Jurkat, Clone E6-1 (cell line): ENCODE data around the gene XRCC6.
"Not testable (repeated sequence)": the region's sequence is repeated elsewhere in the genome, so short reads cannot be mapped to it uniquely, and the experiment has no call there.

Experiments
- DNase-seq: peaks from one replicate; pipeline ENCODE4 v3.0.0-alpha.2; 2011; ENCODE audit warnings: low read depth, low spot score
- H3K4me3 ChIP-seq: 2 replicates; pipeline ENCODE4 v1.5.1; 2011; ENCODE audit warnings: mild to moderate bottlenecking, low read length, control low read depth, moderate library complexity

XRCC6 gene

GRCh38 chr22:41672780-41673509 is 51.9 kb downstream of the XRCC6 start:
- DNase-seq: no peak
- no peak overlapping the region for H3K4me3 ChIP-seq

GRCh38 chr22:41674846-41675340 is 53.8 kb downstream of the XRCC6 start:
- DNase-seq: no peak
- H3K4me3 ChIP-seq: no peak overlapping the region

- DNase-seq: no peak
These were observed 55.0 kb downstream of the XRCC6 start for GRCh38 chr22:41676134-41676533.

GRCh38 chr22:41681616-41682015 is 60.5 kb downstream of the XRCC6 start:
- H3K4me3 ChIP-seq: peak overlapping the region; percentile 79
- no peak for DNase-seq

More at GRCh38 chr22:41676134-41676533, 55.0 kb downstream of the XRCC6 start:
- no peak overlapping the region for H3K4me3 ChIP-seq

GRCh38 chr22:41682033-41682807 is 61.1 kb downstream of the XRCC6 start:
- peak overlapping the region; percentile 79 for H3K4me3 ChIP-seq
- DNase-seq: peak; percentile 53

GRCh38 chr22:41683052-41683451 is 62.0 kb downstream of the XRCC6 start:
- DNase-seq: no peak
- H3K4me3 ChIP-seq: peak overlapping the region; percentile 79

GRCh38 chr22:41683616-41684015 is 62.5 kb downstream of the XRCC6 start:
- H3K4me3 ChIP-seq: no peak overlapping the region
- no peak for DNase-seq

- H3K4me3 ChIP-seq: no peak overlapping the region
- DNase-seq: no peak
These were observed 63.1 kb downstream of the XRCC6 start for GRCh38 chr22:41684194-41684593.

- DNase-seq: not testable (repeated sequence)
These were observed 65.8 kb downstream of the XRCC6 start for GRCh38 chr22:41686890-41687289.

GRCh38 chr22:41687901-41688364 is 66.8 kb downstream of the XRCC6 start:
- DNase-seq: no peak
- H3K4me3 ChIP-seq: peak overlapping the region; percentile 74

More at GRCh38 chr22:41686890-41687289, 65.8 kb downstream of the XRCC6 start:
- peak overlapping the region; percentile 74 for H3K4me3 ChIP-seq

- peak within 1 kb of the TSS; percentile 74 for H3K4me3 ChIP-seq
- DNase-seq: peak; percentile 89
These were observed 67.5 kb downstream of the XRCC6 start, which contains the start of gene SNU13 for GRCh38 chr22:41688365-41689211. Gene SNU13, minus strand, starts transcription at chr22:41688867. Its CDS starts 71 bp downstream, at chr22:41688796.

- DNase-seq: no peak
- no peak overlapping the region for H3K4me3 ChIP-seq
These were observed 69.4 kb downstream of the XRCC6 start for GRCh38 chr22:41690476-41690875.

- H3K4me3 ChIP-seq: no peak overlapping the region
These were observed 74.1 kb downstream of the XRCC6 start for GRCh38 chr22:41695211-41695610.

GRCh38 chr22:41696703-41697102 is 75.6 kb downstream of the XRCC6 start:
- DNase-seq: no peak
- no peak overlapping the region for H3K4me3 ChIP-seq

More at GRCh38 chr22:41695211-41695610, 74.1 kb downstream of the XRCC6 start:
- no peak for DNase-seq

- DNase-seq: peak; percentile 75
- H3K4me3 ChIP-seq: peak overlapping the region; percentile 23; the same call in 1 of the 2 replicates
These were observed 76.2 kb downstream of the XRCC6 start for GRCh38 chr22:41697126-41697775.

GRCh38 chr22:41699264-41700107 is 78.4 kb downstream of the XRCC6 start, which contains the start of gene MEI1:
Gene MEI1, plus strand, starts transcription at chr22:41699503. Its CDS starts 36 bp downstream, at chr22:41699539.
- no peak within 1 kb of the TSS for H3K4me3 ChIP-seq
- DNase-seq: no peak

- H3K4me3 ChIP-seq: no peak overlapping the region
- no peak for DNase-seq
These were observed 78.9 kb downstream of the XRCC6 start for GRCh38 chr22:41700108-41700364.

- DNase-seq: no peak
- H3K4me3 ChIP-seq: no peak overlapping the region
These were observed 81.7 kb downstream of the XRCC6 start for GRCh38 chr22:41702763-41703162.
